ENCODE results near the gene KCNS1.

KCNS1 gene

DNA sequence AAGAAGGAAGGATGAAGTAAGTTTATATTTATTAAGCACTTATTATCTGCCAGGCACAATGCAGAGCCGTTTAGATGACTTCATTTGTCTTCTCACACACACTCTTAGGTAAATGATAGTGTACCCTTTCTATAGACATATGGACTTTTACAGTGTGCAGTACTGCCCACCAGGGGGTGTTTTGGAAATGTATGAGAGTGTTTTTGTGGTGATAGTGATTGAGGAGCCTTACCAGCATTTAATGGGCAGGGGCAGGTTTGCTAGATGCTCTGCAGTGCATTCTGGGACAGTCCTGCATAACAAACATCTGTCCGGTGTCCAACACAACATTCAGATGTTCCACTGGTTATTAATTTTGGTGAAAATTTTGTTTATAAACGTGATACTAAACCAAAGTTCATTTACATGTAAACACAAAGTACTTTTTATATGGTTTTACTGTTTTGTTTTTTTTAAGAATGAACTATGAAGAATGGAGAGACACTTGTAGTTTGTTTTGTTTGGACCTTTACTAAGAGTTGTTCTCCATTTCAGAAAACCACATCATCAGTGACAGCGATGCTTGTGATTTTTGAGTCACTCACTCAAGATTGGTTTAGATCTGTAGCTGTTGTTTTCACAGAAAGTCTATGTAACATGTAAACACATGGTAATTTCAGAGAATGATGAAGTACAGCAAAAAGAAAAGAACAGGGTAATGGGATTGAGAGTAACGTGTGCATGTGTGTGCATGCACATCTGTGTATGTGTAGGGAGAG lies 19.9 kb downstream of the KCNS1 start:
- no peak for TF ChIP-seq FOXM1 (IDR thresholded peaks at IDR 0.05; ENCODE audit: borderline replicate concordance, low read depth)

GRCh38 chr20:45077559-45077958 lies 23.4 kb downstream of the KCNS1 start:
- TF ChIP-seq TEAD4 (IDR thresholded peaks at IDR 0.05) (no peak), YY1 (IDR thresholded peaks at IDR 0.05; ENCODE audit: low read depth) (no peak), USF1 (IDR thresholded peaks at IDR 0.05) (no peak), TCF12 (IDR thresholded peaks at IDR 0.05; ENCODE audit: low read depth) (no peak), EP300 (IDR thresholded peaks at IDR 0.05; ENCODE audit: borderline replicate concordance) (no peak), RAD21 (IDR thresholded peaks at IDR 0.05; ENCODE audit: low read depth) (no peak), NFIC (IDR thresholded peaks at IDR 0.05) (no peak), EGR1 (IDR thresholded peaks at IDR 0.05) (no peak), ZBTB7A (IDR thresholded peaks at IDR 0.05; ENCODE audit: low read depth) (no peak), CEBPB (IDR thresholded peaks at IDR 0.05) (no peak), CREB1 (IDR thresholded peaks at IDR 0.05; ENCODE audit: low read depth) (no peak), TAF1 (IDR thresholded peaks at IDR 0.05; ENCODE audit: low read depth) (no peak)
- TF ChIP-seq, protein P1, sequence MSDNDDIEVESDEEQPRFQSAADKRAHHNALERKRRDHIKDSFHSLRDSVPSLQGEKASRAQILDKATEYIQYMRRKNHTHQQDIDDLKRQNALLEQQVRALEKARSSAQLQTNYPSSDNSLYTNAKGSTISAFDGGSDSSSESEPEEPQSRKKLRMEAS (IDR thresholded peaks at IDR 0.05), result no peak
- TF ChIP-seq, protein P2, sequence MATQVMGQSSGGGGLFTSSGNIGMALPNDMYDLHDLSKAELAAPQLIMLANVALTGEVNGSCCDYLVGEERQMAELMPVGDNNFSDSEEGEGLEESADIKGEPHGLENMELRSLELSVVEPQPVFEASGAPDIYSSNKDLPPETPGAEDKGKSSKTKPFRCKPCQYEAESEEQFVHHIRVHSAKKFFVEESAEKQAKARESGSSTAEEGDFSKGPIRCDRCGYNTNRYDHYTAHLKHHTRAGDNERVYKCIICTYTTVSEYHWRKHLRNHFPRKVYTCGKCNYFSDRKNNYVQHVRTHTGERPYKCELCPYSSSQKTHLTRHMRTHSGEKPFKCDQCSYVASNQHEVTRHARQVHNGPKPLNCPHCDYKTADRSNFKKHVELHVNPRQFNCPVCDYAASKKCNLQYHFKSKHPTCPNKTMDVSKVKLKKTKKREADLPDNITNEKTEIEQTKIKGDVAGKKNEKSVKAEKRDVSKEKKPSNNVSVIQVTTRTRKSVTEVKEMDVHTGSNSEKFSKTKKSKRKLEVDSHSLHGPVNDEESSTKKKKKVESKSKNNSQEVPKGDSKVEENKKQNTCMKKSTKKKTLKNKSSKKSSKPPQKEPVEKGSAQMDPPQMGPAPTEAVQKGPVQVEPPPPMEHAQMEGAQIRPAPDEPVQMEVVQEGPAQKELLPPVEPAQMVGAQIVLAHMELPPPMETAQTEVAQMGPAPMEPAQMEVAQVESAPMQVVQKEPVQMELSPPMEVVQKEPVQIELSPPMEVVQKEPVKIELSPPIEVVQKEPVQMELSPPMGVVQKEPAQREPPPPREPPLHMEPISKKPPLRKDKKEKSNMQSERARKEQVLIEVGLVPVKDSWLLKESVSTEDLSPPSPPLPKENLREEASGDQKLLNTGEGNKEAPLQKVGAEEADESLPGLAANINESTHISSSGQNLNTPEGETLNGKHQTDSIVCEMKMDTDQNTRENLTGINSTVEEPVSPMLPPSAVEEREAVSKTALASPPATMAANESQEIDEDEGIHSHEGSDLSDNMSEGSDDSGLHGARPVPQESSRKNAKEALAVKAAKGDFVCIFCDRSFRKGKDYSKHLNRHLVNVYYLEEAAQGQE (IDR thresholded peaks at IDR 0.05; ENCODE audit: low read depth), result no peak

- no peak for TF ChIP-seq RAD21 (IDR thresholded peaks at IDR 0.05; ENCODE audit: low read depth)
- TF ChIP-seq USF1 (IDR thresholded peaks at IDR 0.05), result no peak
- no peak for TF ChIP-seq CREB1 (IDR thresholded peaks at IDR 0.05; ENCODE audit: low read depth)
- TF ChIP-seq NFIC (IDR thresholded peaks at IDR 0.05), result no peak
- TF ChIP-seq, protein P2 (IDR thresholded peaks at IDR 0.05; ENCODE audit: low read depth), result no peak
- no peak for TF ChIP-seq ZBTB7A (IDR thresholded peaks at IDR 0.05; ENCODE audit: low read depth)
Measured at GRCh38 chr20:45073221-45073620, 27.7 kb downstream of the KCNS1 start.

DNA sequence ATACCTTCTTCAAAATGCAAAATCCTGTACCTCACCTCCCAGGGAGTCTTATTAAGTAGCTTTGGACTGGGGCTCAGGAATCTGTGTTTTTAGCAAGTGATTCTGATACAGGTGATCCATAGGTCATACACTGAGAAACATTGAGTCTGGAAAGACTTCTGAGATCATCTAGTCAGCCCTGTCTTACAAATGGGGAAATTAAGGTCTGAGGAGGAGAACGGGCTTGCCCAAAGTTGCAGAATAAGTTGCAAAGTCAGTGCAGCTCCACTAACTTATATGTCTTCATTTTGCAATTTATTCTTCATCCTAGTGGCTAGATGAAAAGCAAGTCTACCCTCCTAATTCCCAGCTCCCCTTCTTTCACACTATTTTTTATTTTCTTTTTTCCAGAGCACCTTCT lies 28.9 kb downstream of the KCNS1 start:
- TF ChIP-seq TAF1 (IDR thresholded peaks at IDR 0.05; ENCODE audit: low read depth) (no peak), CEBPB (IDR thresholded peaks at IDR 0.05) (no peak)
- TF ChIP-seq, protein P1 (IDR thresholded peaks at IDR 0.05), result no peak

DNA sequence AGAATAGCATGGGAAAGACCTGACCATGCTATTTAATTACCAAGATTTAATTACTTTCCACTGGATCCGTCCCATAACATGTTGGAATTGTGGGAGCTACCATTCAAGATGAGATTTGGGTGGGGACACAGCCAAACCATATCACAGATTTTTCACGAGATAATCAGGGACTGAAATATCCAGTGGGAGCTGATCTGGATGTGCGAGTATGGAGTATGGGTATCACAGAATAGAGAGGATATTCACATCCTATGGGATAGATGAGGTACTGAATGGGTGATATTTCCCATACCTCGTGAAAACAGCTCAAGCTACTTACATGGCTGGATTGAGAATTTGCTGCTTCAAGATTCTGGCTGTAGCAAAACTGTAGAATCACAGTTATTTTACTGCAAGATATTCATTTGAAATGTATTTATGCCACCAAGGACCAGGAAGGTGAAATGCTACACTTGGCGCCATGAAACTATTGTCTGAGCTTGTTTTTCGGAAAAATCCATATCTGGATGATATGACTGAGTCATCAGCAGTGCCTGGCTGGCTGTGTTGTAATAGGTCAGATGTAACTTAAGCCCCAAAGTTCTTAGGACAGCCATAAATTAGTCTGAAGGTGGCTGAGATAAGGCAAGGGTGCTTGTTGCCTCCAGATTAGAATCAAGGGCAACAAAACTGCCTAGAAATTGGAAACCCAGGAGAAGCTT lies 29.8 kb downstream of the KCNS1 start:
- TF ChIP-seq YY1 (IDR thresholded peaks at IDR 0.05; ENCODE audit: low read depth) (no peak), EP300 (IDR thresholded peaks at IDR 0.05; ENCODE audit: borderline replicate concordance) (no peak), ZBTB7A (IDR thresholded peaks at IDR 0.05; ENCODE audit: low read depth) (no peak), CEBPB (IDR thresholded peaks at IDR 0.05) (no peak), EGR1 (IDR thresholded peaks at IDR 0.05) (no peak), TCF12 (IDR thresholded peaks at IDR 0.05; ENCODE audit: low read depth) (no peak), NFIC (IDR thresholded peaks at IDR 0.05) (no peak), TAF1 (IDR thresholded peaks at IDR 0.05; ENCODE audit: low read depth) (no peak), CREB1 (IDR thresholded peaks at IDR 0.05; ENCODE audit: low read depth) (no peak), RAD21 (IDR thresholded peaks at IDR 0.05; ENCODE audit: low read depth) (no peak), FOXM1 (IDR thresholded peaks at IDR 0.05; ENCODE audit: borderline replicate concordance, low read depth) (no peak), TEAD4 (IDR thresholded peaks at IDR 0.05) (no peak), USF1 (IDR thresholded peaks at IDR 0.05) (no peak)
- TF ChIP-seq, protein P1 (IDR thresholded peaks at IDR 0.05), result no peak
- TF ChIP-seq, protein P2 (IDR thresholded peaks at IDR 0.05; ENCODE audit: low read depth), result no peak
